IMR-90 (cell line): Measurements from ENCODE around the gene PSMD11.

Experiments used
- BHLHE40 ChIP-seq: fragments of 150-350 bp; IDR thresholded peaks from 2 replicates; pipeline ENCODE4 v1.6.1; 2016; ENCODE audit warnings: mild to moderate bottlenecking, low read depth, low read length
- CEBPB ChIP-seq: IDR thresholded peaks from 2 replicates; pipeline ENCODE4 v1.6.1; 2012; ENCODE audit warnings: low read depth, low read length, improper control_type of control experiment
- ELK1 ChIP-seq: fragments of 150-350 bp; IDR thresholded peaks from 2 replicates; pipeline ENCODE4 v1.6.1; 2016; ENCODE audit warnings: low read depth, mild to moderate bottlenecking, low read length, moderate library complexity, borderline replicate concordance
- FOS ChIP-seq: fragments of 150-350 bp; IDR thresholded peaks from 2 replicates; pipeline ENCODE4 v1.6.1; 2016; ENCODE audit warnings: low read depth, low read length
- MAFK ChIP-seq: IDR thresholded peaks from 2 replicates; pipeline ENCODE4 v1.6.1; 2012; ENCODE audit warnings: low read depth, low read length, improper control_type of control experiment
- MAZ ChIP-seq: IDR thresholded peaks from 2 replicates; pipeline ENCODE4 v1.6.1; 2012; ENCODE audit warnings: low read depth, mild to moderate bottlenecking, low read length, improper control_type of control experiment, moderate library complexity, borderline replicate concordance
- POLR2A ChIP-seq: IDR thresholded peaks from 2 replicates; pipeline ENCODE4 v1.6.1; 2012; ENCODE audit warnings: mild to moderate bottlenecking, low read depth, low read length
- RAD21 ChIP-seq: IDR thresholded peaks from 2 replicates; pipeline ENCODE4 v1.6.1; 2012; ENCODE audit warnings: low read length, improper control_type of control experiment
- RCOR1 ChIP-seq: IDR thresholded peaks from 2 replicates; pipeline ENCODE4 v1.6.1; 2012; ENCODE audit warnings: mild to moderate bottlenecking, low read length, improper control_type of control experiment; ENCODE audit not compliant: insufficient replicate concordance
- RFX5 ChIP-seq: IDR thresholded peaks from 2 replicates; pipeline ENCODE4 v1.8.0; 2012; ENCODE audit warnings: low read depth, mild to moderate bottlenecking, low read length, moderate library complexity
- SMC3 ChIP-seq: fragments of 150-350 bp; IDR thresholded peaks from 2 replicates; pipeline ENCODE4 v1.6.1; 2016; ENCODE audit warnings: low read depth, mild to moderate bottlenecking, antibody characterized with exemption, low read length, moderate library complexity
- TF ChIP-seq, protein P1 (sequence below): conservative IDR thresholded peaks from 2 replicates; pipeline ENCODE4 v1.5.1; 2012; ENCODE audit warnings: mild to moderate bottlenecking, low read depth, low read length, improper control_type of control experiment
- TF ChIP-seq, protein P2 (sequence below): fragments of 150-350 bp; IDR thresholded peaks from 2 replicates; pipeline ENCODE4 v1.6.1; 2017; ENCODE audit warnings: mild to moderate bottlenecking, antibody characterized with exemption, low read length, low read depth

DNA sequence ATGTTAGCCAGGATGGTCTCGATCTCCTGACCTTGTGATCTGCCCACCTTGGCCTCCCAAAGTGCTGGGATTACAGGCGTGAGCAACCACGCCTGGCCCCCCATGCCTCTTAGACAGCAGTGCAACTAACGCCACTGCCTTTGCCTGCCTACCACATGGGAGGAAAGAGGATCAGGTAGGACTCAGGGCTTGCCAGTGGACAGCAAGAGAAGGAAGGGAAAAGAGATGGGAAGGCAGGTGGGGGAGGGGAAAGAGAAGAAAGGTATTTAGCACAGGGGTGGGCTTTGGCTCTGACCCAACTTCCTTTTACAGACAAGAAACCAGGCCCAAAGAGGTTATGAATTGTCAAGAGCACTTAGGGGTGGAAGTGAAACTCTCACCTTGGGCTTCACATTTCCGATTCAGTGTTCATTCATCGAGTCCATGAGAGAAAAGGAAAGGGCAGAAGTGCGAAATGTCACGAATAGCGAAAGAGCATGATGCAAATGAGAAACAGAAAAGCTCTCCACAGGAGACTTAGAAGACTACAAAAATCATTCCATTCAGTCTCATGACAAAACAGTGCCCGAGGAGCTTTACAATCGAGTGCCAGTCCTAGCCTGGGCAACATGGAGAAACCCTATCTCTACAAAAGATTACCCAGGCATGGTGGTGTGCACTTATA, 78.8 kb downstream of the PSMD11 start:
- TF ChIP-seq, protein P1, sequence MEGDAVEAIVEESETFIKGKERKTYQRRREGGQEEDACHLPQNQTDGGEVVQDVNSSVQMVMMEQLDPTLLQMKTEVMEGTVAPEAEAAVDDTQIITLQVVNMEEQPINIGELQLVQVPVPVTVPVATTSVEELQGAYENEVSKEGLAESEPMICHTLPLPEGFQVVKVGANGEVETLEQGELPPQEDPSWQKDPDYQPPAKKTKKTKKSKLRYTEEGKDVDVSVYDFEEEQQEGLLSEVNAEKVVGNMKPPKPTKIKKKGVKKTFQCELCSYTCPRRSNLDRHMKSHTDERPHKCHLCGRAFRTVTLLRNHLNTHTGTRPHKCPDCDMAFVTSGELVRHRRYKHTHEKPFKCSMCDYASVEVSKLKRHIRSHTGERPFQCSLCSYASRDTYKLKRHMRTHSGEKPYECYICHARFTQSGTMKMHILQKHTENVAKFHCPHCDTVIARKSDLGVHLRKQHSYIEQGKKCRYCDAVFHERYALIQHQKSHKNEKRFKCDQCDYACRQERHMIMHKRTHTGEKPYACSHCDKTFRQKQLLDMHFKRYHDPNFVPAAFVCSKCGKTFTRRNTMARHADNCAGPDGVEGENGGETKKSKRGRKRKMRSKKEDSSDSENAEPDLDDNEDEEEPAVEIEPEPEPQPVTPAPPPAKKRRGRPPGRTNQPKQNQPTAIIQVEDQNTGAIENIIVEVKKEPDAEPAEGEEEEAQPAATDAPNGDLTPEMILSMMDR = no peak
- no peak for TF ChIP-seq RAD21
- no peak for TF ChIP-seq RFX5
- no peak for TF ChIP-seq MAFK
- TF ChIP-seq POLR2A = no peak
- no peak for TF ChIP-seq SMC3
- no peak for TF ChIP-seq ELK1
- no peak for TF ChIP-seq MAZ
- no peak for TF ChIP-seq FOS
- TF ChIP-seq RCOR1 = no peak
- TF ChIP-seq BHLHE40 = no peak
- no peak for TF ChIP-seq CEBPB
- TF ChIP-seq, protein P2, sequence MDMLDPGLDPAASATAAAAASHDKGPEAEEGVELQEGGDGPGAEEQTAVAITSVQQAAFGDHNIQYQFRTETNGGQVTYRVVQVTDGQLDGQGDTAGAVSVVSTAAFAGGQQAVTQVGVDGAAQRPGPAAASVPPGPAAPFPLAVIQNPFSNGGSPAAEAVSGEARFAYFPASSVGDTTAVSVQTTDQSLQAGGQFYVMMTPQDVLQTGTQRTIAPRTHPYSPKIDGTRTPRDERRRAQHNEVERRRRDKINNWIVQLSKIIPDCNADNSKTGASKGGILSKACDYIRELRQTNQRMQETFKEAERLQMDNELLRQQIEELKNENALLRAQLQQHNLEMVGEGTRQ = no peak
